HEK293T (cell line): ENCODE results near the gene MBD3L2.

Experiments used
- CTCF ChIA-PET: fragments of 350-600 bp; formaldehyde crosslinking; extraction: SDS; loops from one replicate; lab custom pipeline; 2021; ENCODE audit warnings: antibody characterized with exemption, inconsistent platforms; lab: Yijun Ruan, JAX
- POLR2A ChIA-PET: fragments of 350-600 bp; formaldehyde crosslinking; extraction: SDS; loops from one replicate; lab custom pipeline; 2020; ENCODE audit warnings: antibody characterized with exemption, inconsistent platforms; lab: Yijun Ruan, JAX
- DNase-seq: peaks from one replicate; pipeline ENCODE4 v3.0.0; 2012; ENCODE audit warnings: mixed read lengths; ENCODE audit errors: extremely low spot score
- ARNT ChIP-seq: fragments of 450-650 bp; IDR thresholded peaks from 2 replicates; pipeline ENCODE4 v1.6.1; 2017; ENCODE audit warnings: mild to moderate bottlenecking
- BHLHE40 ChIP-seq: fragments of 450-650 bp; IDR thresholded peaks from 2 replicates; pipeline ENCODE4 v1.6.1; 2016; ENCODE audit warnings: mild to moderate bottlenecking, moderate library complexity, borderline replicate concordance
- CTBP1 ChIP-seq: fragments of 450-650 bp; IDR thresholded peaks from 2 replicates; pipeline ENCODE4 v1.6.1; 2016; ENCODE audit warnings: borderline replicate concordance
- ELF4 ChIP-seq: fragments of 450-650 bp; IDR thresholded peaks from 2 replicates; pipeline ENCODE4 v1.6.1; 2017; ENCODE audit warnings: antibody characterized with exemption
- FOXA1 ChIP-seq: fragments of 450-650 bp; IDR thresholded peaks from 2 replicates; pipeline ENCODE4 v1.6.1; 2016; ENCODE audit warnings: mild to moderate bottlenecking
- FOXK2 ChIP-seq: fragments of 450-650 bp; IDR thresholded peaks from 2 replicates; pipeline ENCODE4 v1.6.1; 2016; ENCODE audit warnings: mild to moderate bottlenecking
- FOXM1 ChIP-seq: fragments of 450-650 bp; IDR thresholded peaks from 2 replicates; pipeline ENCODE4 v1.6.1; 2017; ENCODE audit warnings: mild to moderate bottlenecking, borderline replicate concordance
- HDGF ChIP-seq: fragments of 450-650 bp; IDR thresholded peaks from 2 replicates; pipeline ENCODE4 v1.6.1; 2017; ENCODE audit warnings: antibody characterized with exemption, borderline replicate concordance
- L3MBTL2 ChIP-seq: fragments of 450-650 bp; conservative IDR thresholded peaks from 2 replicates; pipeline ENCODE4 v1.6.1; 2016; ENCODE audit warnings: mild to moderate bottlenecking
- LEF1 ChIP-seq: fragments of 450-650 bp; IDR thresholded peaks from 2 replicates; pipeline ENCODE4 v1.6.1; 2017; ENCODE audit warnings: mild to moderate bottlenecking, borderline replicate concordance
- NFRKB ChIP-seq: fragments of 450-650 bp; IDR thresholded peaks from 2 replicates; pipeline ENCODE4 v1.6.1; 2016; ENCODE audit warnings: mild to moderate bottlenecking, moderate library complexity
- PKNOX1 ChIP-seq: fragments of 450-650 bp; IDR thresholded peaks from 2 replicates; pipeline ENCODE4 v1.6.1; 2016
- SP1 ChIP-seq: fragments of 450-650 bp; IDR thresholded peaks from 2 replicates; pipeline ENCODE4 v1.6.1; 2017
- SUZ12 ChIP-seq: fragments of 450-650 bp; IDR thresholded peaks from 2 replicates; pipeline ENCODE4 v1.6.1; 2016; ENCODE audit warnings: mild to moderate bottlenecking
- TARDBP ChIP-seq: fragments of 450-650 bp; IDR thresholded peaks from 2 replicates; pipeline ENCODE4 v1.6.1; 2016
- ZNF384 ChIP-seq: fragments of 450-650 bp; IDR thresholded peaks from 2 replicates; pipeline ENCODE4 v1.6.1; 2016

MBD3L2 gene

DNA sequence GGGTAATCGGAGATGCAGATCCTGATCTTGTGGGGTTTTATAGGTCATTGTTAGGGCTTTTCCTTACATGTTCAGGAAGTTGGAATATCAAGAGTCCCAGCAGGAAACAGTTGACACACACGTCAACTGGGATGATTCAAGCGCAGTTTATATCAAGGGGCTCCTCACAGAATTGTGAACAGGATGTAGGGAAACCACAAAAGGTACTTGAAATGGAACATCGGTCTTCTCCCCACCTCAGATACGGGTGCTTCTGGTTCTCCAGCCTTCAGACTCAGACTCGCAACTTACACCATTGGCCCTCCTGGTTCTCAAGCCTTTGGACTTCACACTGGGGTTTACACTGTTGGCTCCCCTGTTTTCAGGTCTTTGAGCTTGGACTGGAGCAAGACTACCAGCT, 39.9 kb downstream of the MBD3L2 start:
- POLR2A ChIA-PET = interaction anchor here (1.1 kb wide), 1 partner anchor 10 kb away, joined by 3 read pairs; no protein-coding TSS in a partner anchor
- no peak for DNase-seq
- CTCF ChIA-PET = no interaction called here
- TF ChIP-seq LEF1 = no peak
- no peak for TF ChIP-seq TARDBP
- no peak for TF ChIP-seq HDGF
- TF ChIP-seq ZNF384 = no peak
- no peak for TF ChIP-seq SUZ12
- no peak for TF ChIP-seq ELF4

DNA sequence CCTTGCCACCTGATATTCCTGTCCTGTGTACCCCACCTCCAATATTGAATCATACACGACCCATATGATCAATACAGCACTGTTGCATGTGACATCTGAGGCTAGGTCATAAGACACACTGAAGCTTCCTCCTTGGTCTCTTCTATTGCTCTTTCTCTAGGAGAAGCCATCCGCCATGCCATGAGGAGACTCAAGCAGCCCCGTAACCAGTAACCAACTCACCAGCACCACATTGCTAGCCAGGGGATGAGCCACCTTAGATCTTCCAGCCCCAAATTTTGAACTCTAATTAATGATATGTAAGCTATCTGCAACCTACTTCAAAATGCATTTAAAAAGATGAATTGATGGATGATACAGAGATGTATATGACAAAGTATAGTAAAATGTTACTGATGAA, 49.0 kb downstream of the MBD3L2 start:
- TF ChIP-seq PKNOX1 (no peak), SP1 (no peak), FOXK2 (no peak), FOXA1 (no peak), LEF1 (no peak), ELF4 (no peak), FOXM1 (no peak), SUZ12 (no peak), CTBP1 (no peak), BHLHE40 (no peak), ARNT (no peak), NFRKB (no peak), HDGF (no peak), TARDBP (no peak), L3MBTL2 (no peak), ZNF384 (no peak)
- POLR2A ChIA-PET = interaction anchor here (1.2 kb wide), 1 partner anchor 28 kb away, joined by 4 read pairs; the partner anchor contains the start of gene ZNF557
- CTCF ChIA-PET = no interaction called here
- no peak for DNase-seq

- ChIA-PET POLR2A (interaction anchor here (0.6 to 1.5 kb wide), 38 partner anchors 10 to 599 kb away, joined by 3 to 31 read pairs (median 3); partner anchors contain the start of genes ARHGEF18, INSR, MCOLN1 and TRAPPC5), CTCF (interaction anchor here (0.6 to 1.3 kb wide), 6 partner anchors 29 to 700 kb away, joined by 3 to 13 read pairs (median 5); no protein-coding TSS in a partner anchor)
- TF ChIP-seq L3MBTL2 (peak; percentile 88), ELF4 (no peak), NFRKB (no peak), FOXA1 (no peak), PKNOX1 (peak; percentile 61)
- DNase-seq = peak; percentile 91
Measured at GRCh38 chr19:7098701-7099596, 49.8 kb downstream of the MBD3L2 start.

DNA sequence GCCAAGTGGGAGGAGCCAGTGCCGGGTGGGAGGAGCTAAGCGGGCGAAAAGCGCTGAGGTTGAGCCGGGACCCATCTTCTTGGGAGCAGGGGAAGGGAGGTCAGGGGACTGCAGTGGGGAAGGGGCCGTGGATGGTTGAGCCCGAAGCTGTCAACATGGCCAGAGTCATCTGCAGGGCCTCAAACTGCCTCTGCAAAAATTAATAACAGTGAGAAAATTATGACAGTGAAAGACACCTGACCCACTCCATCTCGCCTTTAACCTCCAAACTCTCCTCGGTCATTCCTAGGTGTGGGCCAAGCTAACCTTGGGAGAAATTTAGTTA, 50.4 kb downstream of the MBD3L2 start:
- POLR2A ChIA-PET = interaction anchor here (0.6 to 1.5 kb wide), 38 partner anchors 10 to 600 kb away, joined by 3 to 31 read pairs (median 3); partner anchors contain the start of genes ARHGEF18, INSR, MCOLN1 and TRAPPC5
- DNase-seq = no peak
- CTCF ChIA-PET = interaction anchor here (0.6 to 1.3 kb wide), 6 partner anchors 28 to 700 kb away, joined by 3 to 13 read pairs (median 5); no protein-coding TSS in a partner anchor
- TF ChIP-seq ELF4 (no peak), HDGF (no peak), SUZ12 (no peak), L3MBTL2 (no peak), SP1 (no peak), NFRKB (no peak), LEF1 (no peak), FOXK2 (no peak), CTBP1 (no peak)
